IPS-18c (cell line): ENCODE data around the gene KCNQ1OT1.

Experiments
- H3K4me3 ChIP-seq: 2 replicates; pipeline ENCODE4 v1.7.0; 2013; ENCODE audit warnings: low read depth, mild to moderate bottlenecking, low read length, moderate library complexity; ENCODE audit not compliant: insufficient read depth
- H3K9me3 ChIP-seq: one replicate; pipeline ENCODE4 v1.6.1; 2013; ENCODE audit warnings: mild to moderate bottlenecking, low read length, moderate library complexity; ENCODE audit not compliant: control insufficient read depth, insufficient read depth

The KCNQ1OT1 gene

GRCh38 chr11:2559527-2560311 is 140.1 kb downstream of the KCNQ1OT1 start:
- Histone ChIP-seq H3K9me3 (no peaks in the 10 kb centered on the region), H3K4me3 (no peak overlapping the region)

- H3K9me3 ChIP-seq: no peaks in the 10 kb centered on the region
Observed at GRCh38 chr11:2558861-2559526, 140.8 kb downstream of the KCNQ1OT1 start.

GRCh38 chr11:2558397-2558796 is 141.4 kb downstream of the KCNQ1OT1 start:
- no peaks in the 10 kb centered on the region for H3K9me3 ChIP-seq
- H3K4me3 ChIP-seq: no peak overlapping the region

More at GRCh38 chr11:2558861-2559526, 140.8 kb downstream of the KCNQ1OT1 start:
- H3K4me3 ChIP-seq: no peak overlapping the region
